ENCODE measurements around the gene DUS3L.

Gene DUS3L

GRCh38 chr19:5809469-5809868, 18.5 kb upstream of the DUS3L start:
- no peak for DNase-seq
- no peak for TF ChIP-seq GATA1 (IDR thresholded peaks at IDR 0.05; ENCODE audit: low read depth, low read length)

GRCh38 chr19:5809053-5809452, 18.1 kb upstream of the DUS3L start:
- TF ChIP-seq POLR2A (IDR thresholded peaks at IDR 0.05; ENCODE audit: low read length) (no peak), GATA1 (IDR thresholded peaks at IDR 0.05; ENCODE audit: low read depth, low read length) (no peak)
- no peak for DNase-seq

- DNase-seq: no peak
- no peak for TF ChIP-seq GATA1 (IDR thresholded peaks at IDR 0.05; ENCODE audit: low read depth, low read length)
- TF ChIP-seq POLR2A (IDR thresholded peaks at IDR 0.05; ENCODE audit: low read length): no peak
Observed at GRCh38 chr19:5808120-5808816, 17.3 kb upstream of the DUS3L start.

- DNase-seq: no peak
- TF ChIP-seq GATA1 (IDR thresholded peaks at IDR 0.05; ENCODE audit: low read depth, low read length) (no peak), POLR2A (IDR thresholded peaks at IDR 0.05; ENCODE audit: low read length) (no peak)
Observed at GRCh38 chr19:5806905-5807304, 15.9 kb upstream of the DUS3L start.

- DNase-seq: no peak
- no peak for TF ChIP-seq POLR2A (IDR thresholded peaks at IDR 0.05; ENCODE audit: low read length)
- TF ChIP-seq GATA1 (IDR thresholded peaks at IDR 0.05; ENCODE audit: low read depth, low read length): no peak
Observed at GRCh38 chr19:5806133-5806489, 15.1 kb upstream of the DUS3L start.

- no peak for TF ChIP-seq POLR2A (IDR thresholded peaks at IDR 0.05; ENCODE audit: low read length)
- TF ChIP-seq GATA1 (IDR thresholded peaks at IDR 0.05; ENCODE audit: low read depth, low read length): no peak
- DNase-seq: peak; percentile 58 to 65
Observed at GRCh38 chr19:5805462-5806132, 14.6 kb upstream of the DUS3L start.

- DNase-seq: no peak
- no peak for TF ChIP-seq GATA1 (IDR thresholded peaks at IDR 0.05; ENCODE audit: low read depth, low read length)
- no peak for TF ChIP-seq POLR2A (IDR thresholded peaks at IDR 0.05; ENCODE audit: low read length)
Observed at GRCh38 chr19:5804516-5805461, 13.8 kb upstream of the DUS3L start, which contains the start of gene NRTN. Gene NRTN (plus strand): TSS chr19:5805067. CDS start chr19:5824166, 19,099 bp downstream.

GRCh38 chr19:5803752-5804515, 13.0 kb upstream of the DUS3L start:
- TF ChIP-seq GATA1 (IDR thresholded peaks at IDR 0.05; ENCODE audit: low read depth, low read length): no peak
- no peak for TF ChIP-seq POLR2A (IDR thresholded peaks at IDR 0.05; ENCODE audit: low read length)
- DNase-seq: peak; percentile 92 to 95

GRCh38 chr19:5803441-5803751, 12.4 kb upstream of the DUS3L start:
- DNase-seq: no peak
- TF ChIP-seq GATA1 (IDR thresholded peaks at IDR 0.05; ENCODE audit: low read depth, low read length): no peak
- TF ChIP-seq POLR2A (IDR thresholded peaks at IDR 0.05; ENCODE audit: low read length): no peak

- peak; percentile 56 to 64 for DNase-seq
- no peak for TF ChIP-seq GATA1 (IDR thresholded peaks at IDR 0.05; ENCODE audit: low read depth, low read length)
Observed at GRCh38 chr19:5801796-5802619, 11.0 kb upstream of the DUS3L start.

GRCh38 chr19:5800361-5801270, 9.7 kb upstream of the DUS3L start:
- DNase-seq: no peak
- TF ChIP-seq GATA1 (IDR thresholded peaks at IDR 0.05; ENCODE audit: low read depth, low read length): no peak
- no peak for TF ChIP-seq POLR2A (IDR thresholded peaks at IDR 0.05; ENCODE audit: low read length)
